IPS DF 6.9 (cell line): Measurements from ENCODE around the gene MAZ.
"Not testable (repeated sequence)": the region's sequence is repeated elsewhere in the genome, so short reads cannot be mapped to it uniquely, and the experiment has no call there.

Experiments used
- DNase-seq: peaks from one replicate; pipeline ENCODE4 v3.0.0-alpha.2; 2013; ENCODE audit warnings: low read depth, low spot score
- H3K27ac ChIP-seq: one replicate; pipeline ENCODE4 v1.5.1; 2013; ENCODE audit warnings: low read length, control low read depth
- H3K27me3 ChIP-seq: 2 replicates; pipeline ENCODE4 v1.6.1; 2013; ENCODE audit warnings: mild to moderate bottlenecking, low read length; ENCODE audit not compliant: control insufficient read depth, insufficient read depth
- H3K36me3 ChIP-seq: 2 replicates; pipeline ENCODE4 v1.6.1; 2013; ENCODE audit warnings: low read length; ENCODE audit not compliant: control insufficient read depth, insufficient read depth
- H3K4me1 ChIP-seq: 2 replicates; pipeline ENCODE4 v1.6.1; 2013; ENCODE audit warnings: low read length; ENCODE audit not compliant: control insufficient read depth, insufficient read depth
- H3K4me3 ChIP-seq: 2 replicates; pipeline ENCODE4 v1.5.1; 2013; ENCODE audit warnings: mild to moderate bottlenecking, low read length
- H3K9me3 ChIP-seq: 2 replicates; pipeline ENCODE4 v1.6.1; 2013; ENCODE audit warnings: low read length, inconsistent platforms; ENCODE audit not compliant: control insufficient read depth, insufficient read depth
- WGBS: extraction: QIAGEN DNeasy Blood & Tissue Kit; methylation state at CpG from one replicate; pipeline ENCODE4 v1.1.7; 2013; ENCODE audit warnings: mixed read lengths, missing lambda C conversion rate; ENCODE audit not compliant: insufficient read length, insufficient coverage; 5-methylcytosine and 5-hydroxymethylcytosine counted together

MAZ gene

GRCh38 chr16:29767062-29767461, 39.3 kb upstream of the MAZ start:
- WGBS, result no CpG with 5 or more reads among the region's 3 CpGs
- Histone ChIP-seq H3K9me3 (no peaks in the 10 kb centered on the region), H3K36me3 (no peaks in the 10 kb centered on the region), H3K4me3 (no peak overlapping the region), H3K4me1 (no peaks in the 10 kb centered on the region), H3K27me3 (no peaks in the 10 kb centered on the region), H3K27ac (no peak overlapping the region)
- no peak for DNase-seq

- Histone ChIP-seq H3K4me3 (no peak overlapping the region), H3K9me3 (no peaks in the 10 kb centered on the region), H3K27ac (no peak overlapping the region), H3K36me3 (no peaks in the 10 kb centered on the region), H3K4me1 (no peaks in the 10 kb centered on the region), H3K27me3 (no peaks in the 10 kb centered on the region)
- no peak for DNase-seq
- no CpG with 5 or more reads among the region's 2 CpGs for WGBS
Measured at GRCh38 chr16:29769507-29769906, 36.8 kb upstream of the MAZ start.

GRCh38 chr16:29770250-29770929, 35.9 kb upstream of the MAZ start:
- Histone ChIP-seq H3K4me1 (no peaks in the 10 kb centered on the region), H3K36me3 (no peaks in the 10 kb centered on the region), H3K4me3 (no peak overlapping the region), H3K27me3 (no peaks in the 10 kb centered on the region), H3K27ac (no peak overlapping the region), H3K9me3 (no peaks in the 10 kb centered on the region)
- no CpG with 5 or more reads among the region's 7 CpGs for WGBS
- DNase-seq, result no peak

GRCh38 chr16:29772330-29772729, 34.0 kb upstream of the MAZ start:
- H3K9me3 ChIP-seq, H3K27ac ChIP-seq, H3K4me1 ChIP-seq, H3K27me3 ChIP-seq, H3K4me3 ChIP-seq, DNase-seq, H3K36me3 ChIP-seq: not testable (repeated sequence)
- WGBS, result no CpG with 5 or more reads among the region's 7 CpGs

- H3K36me3 ChIP-seq, result no peaks in the 10 kb centered on the region
- no peak for DNase-seq
- no peak overlapping the region for H3K4me3 ChIP-seq
- H3K4me1 ChIP-seq, result 0 out of 2 replicates have a peak, but pooled peaks cover 1% of the 10 kb centered on the region
- H3K27ac ChIP-seq, result no peak overlapping the region
- no peaks in the 10 kb centered on the region for H3K27me3 ChIP-seq
- no CpG with 5 or more reads among the region's 5 CpGs for WGBS
- H3K9me3 ChIP-seq, result no peaks in the 10 kb centered on the region
Measured at GRCh38 chr16:29774730-29775129, 31.6 kb upstream of the MAZ start.

GRCh38 chr16:29775742-29776408, 30.5 kb upstream of the MAZ start:
- Histone ChIP-seq H3K4me3 (no peak overlapping the region), H3K9me3 (no peaks in the 10 kb centered on the region), H3K27me3 (no peaks in the 10 kb centered on the region), H3K4me1 (0 out of 2 replicates have a peak, but pooled peaks cover 1% of the 10 kb centered on the region), H3K27ac (no peak overlapping the region), H3K36me3 (no peaks in the 10 kb centered on the region)
- DNase-seq, result no peak
- no CpG with 5 or more reads among the region's 4 CpGs for WGBS

- Histone ChIP-seq H3K9me3 (no peaks in the 10 kb centered on the region), H3K36me3 (no peaks in the 10 kb centered on the region), H3K4me3 (no peak within 1 kb of the TSS), H3K27me3 (no peaks in the 10 kb centered on the region), H3K27ac (no peak within 1 kb of the TSS), H3K4me1 (0 out of 2 replicates have a peak, but pooled peaks cover 1% of the 10 kb centered on the region)
- no peak for DNase-seq
- no CpG with 5 or more reads among the region's 10 CpGs for WGBS
Measured at GRCh38 chr16:29777576-29778350, 28.6 kb upstream of the MAZ start, which contains the start of gene ZG16. TSS of gene ZG16 (plus strand) at chr16:29778256. CDS start at chr16:29779267, 1,011 bp downstream.

GRCh38 chr16:29779474-29779873, 26.9 kb upstream of the MAZ start:
- H3K9me3 ChIP-seq, result no peaks in the 10 kb centered on the region
- DNase-seq, result no peak
- H3K4me1 ChIP-seq, result 0 out of 2 replicates have a peak, but pooled peaks cover 1% of the 10 kb centered on the region
- no peak overlapping the region for H3K27ac ChIP-seq
- no CpG with 5 or more reads among the region's 10 CpGs for WGBS
- no peak overlapping the region for H3K4me3 ChIP-seq
- H3K27me3 ChIP-seq, result no peaks in the 10 kb centered on the region
- H3K36me3 ChIP-seq, result no peaks in the 10 kb centered on the region

GRCh38 chr16:29783094-29783953, 23.0 kb upstream of the MAZ start:
- H3K36me3 ChIP-seq, result not testable (repeated sequence)

GRCh38 chr16:29784157-29784556, 22.2 kb upstream of the MAZ start:
- H3K27ac ChIP-seq, result no peak overlapping the region
- WGBS, result no CpG with 5 or more reads among the region's 2 CpGs
- DNase-seq, result no peak

More at GRCh38 chr16:29783094-29783953, 23.0 kb upstream of the MAZ start:
- H3K27me3 ChIP-seq, H3K27ac ChIP-seq, H3K9me3 ChIP-seq, H3K4me1 ChIP-seq, H3K4me3 ChIP-seq, DNase-seq: not testable (repeated sequence)
- WGBS, result no CpG with 5 or more reads among the region's 13 CpGs

More at GRCh38 chr16:29784157-29784556, 22.2 kb upstream of the MAZ start:
- Histone ChIP-seq H3K36me3 (no peaks in the 10 kb centered on the region), H3K4me3 (no peak overlapping the region), H3K4me1 (0 out of 2 replicates have a peak, but pooled peaks cover 1% of the 10 kb centered on the region), H3K9me3 (no peaks in the 10 kb centered on the region), H3K27me3 (no peaks in the 10 kb centered on the region)
